Ammon's horn (tissue), 1 donor: ENCODE data around the gene GALNT10.

ENCODE experiments used
- DNase-seq: peaks from one replicate; pipeline ENCODE4 v3.0.0-alpha.2; 2016; ENCODE audit warnings: low spot score

GALNT10 gene

DNA sequence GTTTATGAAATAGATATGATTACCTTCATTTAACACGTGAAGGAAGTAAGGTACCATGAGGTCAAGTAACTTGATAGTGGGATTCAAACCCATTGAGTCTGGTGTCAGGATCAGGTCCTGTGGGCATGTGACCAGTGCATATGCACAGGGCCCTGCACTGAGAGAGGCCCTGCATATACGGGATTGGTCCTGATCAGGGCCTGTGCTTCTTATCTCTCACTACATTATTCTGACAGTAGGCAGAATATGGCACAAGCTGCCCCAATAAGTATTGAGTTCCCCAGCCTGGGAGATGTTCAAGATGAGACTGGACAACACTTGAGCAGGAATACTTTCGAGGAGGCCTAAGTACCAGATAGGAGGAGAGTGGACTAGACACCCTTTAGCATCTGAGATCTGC lies 44.0 kb downstream of the GALNT10 start:
- DNase-seq = no peak

DNA sequence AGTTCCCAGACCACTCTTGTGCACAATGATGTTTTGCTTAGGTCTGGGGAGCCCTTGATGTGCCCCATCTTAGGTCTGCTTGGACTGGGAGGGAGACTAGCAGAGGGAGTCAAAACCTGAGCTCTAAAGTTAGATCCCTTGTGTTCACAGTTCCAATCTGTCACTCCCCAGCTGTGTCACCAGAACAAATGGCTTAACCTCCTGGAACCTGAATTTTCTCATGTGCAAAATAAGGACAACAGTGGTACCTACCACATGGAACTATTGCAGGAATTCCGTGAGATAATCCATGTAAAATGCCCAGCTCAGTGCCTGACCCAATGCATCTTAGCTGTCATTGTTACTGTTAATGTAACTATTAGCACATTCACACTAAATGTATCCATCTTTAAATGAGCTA lies 45.5 kb downstream of the GALNT10 start:
- DNase-seq = no peak

DNA sequence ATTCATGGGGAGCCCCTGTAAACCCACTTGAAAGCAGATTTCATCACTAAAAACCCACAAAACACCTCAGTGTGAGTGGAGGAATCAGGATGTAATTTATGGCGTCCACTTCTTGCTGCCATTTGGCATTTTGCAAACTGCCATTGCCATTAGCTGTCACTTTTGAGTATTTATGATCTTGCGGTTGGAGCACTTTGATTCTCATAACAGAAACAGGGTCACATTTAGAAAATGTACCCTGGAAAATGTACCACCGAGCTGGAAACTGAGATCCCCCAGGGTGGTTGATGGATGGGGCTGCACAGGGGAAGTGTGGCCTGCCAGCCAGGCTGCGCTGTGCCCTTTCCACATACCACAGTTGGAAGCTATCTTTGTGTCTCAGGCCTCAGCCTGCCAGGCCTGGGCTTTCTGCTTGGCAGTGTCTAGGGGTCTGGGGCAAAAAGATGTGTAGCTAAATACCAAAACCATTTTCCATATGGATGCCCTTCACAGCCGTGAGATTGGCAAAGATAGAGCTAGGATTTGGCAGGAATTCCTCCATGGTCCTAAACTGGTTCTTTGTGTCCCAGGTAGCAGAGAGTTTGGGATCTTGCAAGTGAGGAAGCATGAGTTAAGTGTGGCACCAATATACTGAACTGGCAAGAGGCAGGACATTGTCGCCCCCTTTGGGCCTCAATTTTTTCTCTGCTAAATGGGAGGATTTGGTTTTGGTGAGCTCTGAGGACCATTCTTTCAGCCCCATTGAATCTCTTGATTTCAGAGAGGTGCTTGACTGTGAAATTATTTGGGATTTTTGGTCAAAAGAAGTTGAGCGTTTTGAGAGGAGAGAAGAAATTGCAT lies 46.2 kb downstream of the GALNT10 start:
- no peak for DNase-seq

DNA sequence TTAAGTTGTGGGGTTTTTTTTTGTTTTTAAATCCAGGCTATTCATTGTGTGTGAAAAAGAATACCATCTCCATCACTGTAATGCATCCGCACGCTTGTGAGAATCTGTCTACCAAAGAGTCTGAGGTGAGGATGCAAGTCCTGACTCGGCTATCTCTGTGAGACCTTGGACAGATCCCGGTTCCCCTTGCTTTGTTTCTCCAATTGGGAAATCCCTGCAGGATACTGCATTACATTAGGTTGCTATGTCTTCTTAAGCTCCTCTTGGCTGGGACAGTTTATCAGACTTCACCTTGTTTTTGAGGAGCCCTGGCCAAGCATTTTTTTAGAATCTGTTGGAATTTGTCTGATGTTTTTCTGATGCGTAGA lies 46.8 kb downstream of the GALNT10 start:
- DNase-seq = no peak

DNA sequence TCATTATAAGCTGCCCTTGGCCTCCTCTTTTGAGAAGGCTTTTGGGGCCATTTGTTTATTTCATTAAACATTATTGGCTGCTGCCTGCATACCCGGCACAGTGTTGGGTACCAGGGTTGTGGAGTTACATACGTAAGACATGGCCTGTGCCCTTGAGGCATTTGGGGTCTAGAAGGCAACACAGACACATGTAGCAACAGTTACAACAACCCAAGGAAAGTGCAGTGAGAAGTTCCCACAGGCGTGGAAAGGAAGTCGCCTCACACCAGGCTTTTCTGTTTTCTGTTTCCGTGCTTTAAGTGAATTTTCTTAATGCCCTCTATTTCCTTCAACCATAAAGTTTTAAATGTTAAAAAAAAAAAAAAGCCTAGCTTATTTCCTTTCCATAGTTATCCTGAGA lies 47.4 kb downstream of the GALNT10 start:
- DNase-seq = no peak

DNA sequence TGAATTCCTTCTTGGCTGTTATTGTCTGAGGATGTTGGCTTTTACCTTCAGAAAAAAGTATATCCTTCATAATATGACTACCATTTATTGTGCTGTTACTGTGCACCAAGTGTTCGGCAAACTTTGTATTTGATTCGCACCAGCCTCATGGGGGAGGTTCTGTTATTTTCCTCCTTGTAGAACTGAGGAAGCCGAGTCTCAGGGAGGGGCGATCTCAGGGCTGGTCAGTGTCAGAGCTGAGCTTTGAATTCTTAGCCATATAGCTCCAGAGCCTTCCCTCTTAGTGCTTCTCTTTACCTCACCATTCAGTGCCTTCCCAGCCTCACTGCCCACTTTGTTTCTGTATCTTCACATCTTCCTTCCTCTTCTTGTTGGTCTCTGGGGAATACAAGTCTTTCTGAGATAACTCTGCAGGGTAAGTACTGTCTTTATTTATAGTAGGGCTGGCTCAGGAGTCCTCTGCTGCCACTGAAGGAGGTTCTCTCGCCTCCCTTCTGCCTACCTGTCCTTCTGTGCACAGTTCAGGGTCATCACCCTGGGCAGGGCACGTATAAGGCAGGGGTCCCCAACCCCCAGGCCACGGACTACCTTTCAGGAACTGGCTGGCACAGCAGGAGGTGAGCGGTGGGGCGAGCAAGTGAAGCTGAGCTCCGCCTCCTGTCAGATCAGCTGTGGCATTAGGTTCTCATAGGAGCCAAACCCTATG lies 48.4 kb downstream of the GALNT10 start:
- no peak for DNase-seq

DNA sequence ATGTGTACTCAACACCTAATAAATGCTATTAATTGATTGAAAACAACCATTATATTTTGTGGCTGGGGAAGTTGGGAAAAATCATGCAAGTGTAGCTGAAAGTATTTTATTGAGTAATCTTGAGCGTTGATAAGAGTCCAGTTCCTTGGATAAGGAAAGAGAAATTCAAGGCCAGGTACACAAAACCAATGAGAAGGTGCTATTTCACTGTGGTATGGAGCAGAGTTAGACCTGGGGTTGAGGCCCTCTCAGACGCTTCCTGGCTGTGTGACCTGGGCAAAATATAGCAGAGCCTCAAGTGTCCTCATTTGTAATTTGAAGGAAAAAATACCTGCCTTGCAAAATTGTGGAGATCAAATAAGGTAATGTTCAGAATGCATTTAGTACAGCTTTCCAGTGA lies 50.1 kb downstream of the GALNT10 start:
- no peak for DNase-seq

DNA sequence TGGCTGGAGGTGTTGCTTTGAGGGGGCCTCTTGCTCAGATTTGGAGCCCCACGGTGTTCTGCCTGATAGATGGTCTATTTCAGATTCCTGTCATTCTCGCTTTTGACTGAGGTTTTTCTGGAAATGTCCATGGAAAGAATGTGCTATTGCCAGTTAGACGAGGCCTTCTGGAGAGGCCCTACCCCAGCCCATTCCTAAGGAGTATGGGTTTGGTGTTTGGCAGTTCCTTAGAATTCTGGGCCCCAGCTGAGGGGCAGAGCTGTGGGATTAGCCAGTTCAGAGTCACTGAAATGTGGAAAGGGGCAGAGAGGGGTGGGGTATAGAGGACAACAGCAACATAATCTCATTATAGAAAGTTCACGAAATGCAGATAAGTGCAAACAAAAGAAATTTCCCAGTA lies 50.5 kb downstream of the GALNT10 start:
- DNase-seq = no peak

DNA sequence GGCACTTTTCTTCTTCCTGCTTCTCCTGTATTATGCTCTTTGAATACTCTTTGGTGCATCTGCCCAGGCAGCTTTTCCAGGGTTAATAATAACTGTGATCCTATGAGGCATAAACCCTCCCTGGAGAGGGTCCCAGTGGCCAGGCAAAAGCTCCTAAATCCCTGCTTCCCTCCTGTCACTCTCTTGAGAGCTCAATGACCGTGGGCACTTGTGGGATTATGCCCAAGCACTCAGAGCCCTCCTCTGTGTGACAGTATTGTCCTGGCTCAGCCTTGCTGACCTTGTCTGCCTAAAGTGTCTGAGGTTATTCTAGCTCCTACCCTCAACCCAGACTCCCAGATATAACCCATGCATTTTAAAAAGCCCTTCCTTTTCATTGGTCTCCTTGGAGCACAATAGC lies 51.9 kb downstream of the GALNT10 start:
- DNase-seq = no peak

DNA sequence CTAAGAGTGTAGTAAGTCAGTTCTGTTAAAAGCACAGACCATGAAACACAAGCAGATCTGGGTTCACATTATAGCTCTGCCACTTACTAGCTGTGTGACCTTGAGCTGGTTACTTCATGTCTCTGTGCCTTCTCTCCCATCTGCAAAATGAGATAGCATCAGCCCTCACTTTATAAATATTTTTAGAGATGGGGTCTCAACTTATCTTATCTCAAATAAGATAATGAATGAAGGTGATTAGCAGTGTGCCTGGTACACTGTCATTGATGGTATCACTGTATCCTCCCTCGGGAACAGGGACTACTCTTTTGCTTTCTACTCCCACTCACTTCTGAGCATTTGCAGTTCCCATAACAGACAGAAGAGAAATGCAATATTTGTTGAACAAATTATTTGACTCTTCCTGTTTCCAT lies 52.4 kb downstream of the GALNT10 start:
- no peak for DNase-seq

DNA sequence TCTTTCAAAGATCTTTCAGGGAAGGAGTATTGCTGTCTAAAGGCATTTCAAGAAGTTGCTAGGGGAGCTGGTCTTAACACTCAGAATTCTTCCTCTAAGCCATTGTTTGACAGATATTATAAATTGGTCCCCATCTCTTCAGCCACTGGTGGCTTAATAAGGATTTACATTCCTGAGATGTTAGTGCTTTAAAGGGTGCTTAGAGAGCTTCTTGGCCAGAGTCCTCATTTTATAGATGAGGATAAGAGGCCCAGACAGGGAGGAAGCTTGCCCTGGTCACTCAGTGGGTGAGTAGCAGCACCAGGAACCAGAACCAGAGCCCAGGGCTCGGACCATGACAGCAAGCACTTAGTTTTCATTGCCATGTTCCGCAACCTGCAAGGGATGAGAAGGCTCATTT lies 53.2 kb downstream of the GALNT10 start:
- no peak for DNase-seq

DNA sequence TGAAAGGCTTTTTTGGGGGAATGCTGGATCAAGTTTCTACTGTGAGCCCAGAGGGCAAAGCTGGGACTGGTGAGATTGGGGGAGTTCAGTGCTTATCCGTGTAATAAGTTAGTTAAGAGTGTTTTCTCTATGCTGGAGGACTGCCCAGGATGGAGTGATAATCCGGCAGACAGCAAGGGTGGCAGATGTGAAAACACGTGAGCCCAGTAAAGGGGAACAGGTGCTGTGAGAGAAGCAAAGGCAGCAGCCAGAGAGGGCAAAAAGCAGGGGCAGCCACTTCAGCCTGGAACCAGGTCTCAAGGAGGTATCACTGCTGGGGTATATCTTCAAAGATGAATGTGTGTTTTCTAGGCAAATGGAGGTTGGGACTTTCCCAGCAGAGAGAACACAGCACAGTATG lies 53.9 kb downstream of the GALNT10 start:
- no peak for DNase-seq

DNA sequence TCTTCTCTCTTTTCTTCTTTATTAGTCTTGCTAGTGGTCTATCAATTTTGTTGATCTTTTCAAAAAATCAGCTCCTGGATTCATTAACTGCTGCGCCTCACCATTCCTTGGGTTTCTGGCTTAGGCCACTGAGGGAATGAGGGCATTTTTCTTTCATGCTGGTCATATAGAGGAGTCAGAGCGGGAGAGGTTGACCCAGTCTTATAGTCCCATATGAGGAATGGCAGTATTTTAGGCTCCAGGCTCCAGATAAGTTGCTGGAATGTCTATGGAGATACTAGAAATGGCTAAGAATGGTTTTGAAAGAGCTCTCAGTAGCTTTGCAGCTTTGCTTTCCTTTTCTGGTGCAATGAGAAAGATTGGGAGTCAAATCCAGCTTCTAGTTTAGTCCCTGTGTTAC lies 58.2 kb downstream of the GALNT10 start:
- DNase-seq = no peak

DNA sequence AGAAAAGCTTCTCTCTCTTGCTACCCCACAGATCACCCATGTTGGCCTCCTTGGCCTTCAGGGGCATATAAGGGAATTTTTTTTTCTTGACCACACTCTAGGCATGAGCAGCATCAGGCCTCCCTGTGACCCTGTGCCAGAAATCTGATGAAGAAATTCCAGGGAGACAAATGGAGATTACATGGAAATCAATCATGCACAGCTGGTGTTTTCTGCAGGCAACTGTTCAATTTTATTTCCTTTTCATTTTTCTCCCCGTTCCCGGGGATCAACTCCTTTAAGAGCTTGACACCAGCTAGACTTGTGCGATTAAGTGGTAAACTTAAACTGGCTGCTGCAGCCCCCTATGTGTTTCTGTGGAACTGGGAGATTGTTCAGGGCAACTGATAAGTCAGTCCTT lies 59.3 kb downstream of the GALNT10 start:
- no peak for DNase-seq

DNA sequence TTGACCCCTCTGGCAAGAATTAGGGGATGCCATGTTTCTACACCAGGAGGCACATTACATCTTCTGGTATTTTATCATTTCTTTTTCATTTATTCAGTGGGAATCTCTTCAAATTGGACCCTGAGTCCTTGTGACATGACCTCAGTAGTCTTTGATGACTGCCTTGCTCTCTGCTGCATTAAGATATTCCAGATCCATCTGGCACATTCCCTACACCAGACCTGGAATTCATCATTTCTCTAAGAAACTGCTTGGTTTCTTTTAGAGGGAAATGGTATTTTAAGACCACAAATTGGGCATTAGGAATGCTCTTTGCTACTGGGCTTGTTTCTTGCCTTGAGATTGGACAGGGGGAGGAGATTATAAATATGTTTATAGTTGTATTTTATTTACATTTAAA lies 61.0 kb downstream of the GALNT10 start:
- no peak for DNase-seq

DNA sequence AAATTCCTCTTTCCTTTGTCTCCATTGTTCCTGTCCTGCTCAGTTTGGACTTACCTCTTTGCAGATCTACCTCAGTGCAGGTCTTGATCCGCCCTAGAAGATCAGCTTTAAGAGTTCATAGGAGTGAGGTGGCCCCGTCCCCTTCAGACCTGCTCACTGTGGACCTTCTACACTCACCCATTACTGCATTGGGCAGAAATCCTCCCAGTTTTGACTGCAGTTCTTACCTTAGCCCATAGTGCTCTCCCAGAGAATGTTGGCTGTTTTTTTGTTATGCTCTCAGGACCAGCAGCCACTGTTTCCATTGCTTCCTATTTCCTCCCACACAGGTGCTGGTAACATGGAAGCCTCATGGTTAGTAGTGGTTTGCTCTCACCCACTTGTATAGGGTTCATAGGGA lies 63.3 kb downstream of the GALNT10 start:
- DNase-seq = no peak

DNA sequence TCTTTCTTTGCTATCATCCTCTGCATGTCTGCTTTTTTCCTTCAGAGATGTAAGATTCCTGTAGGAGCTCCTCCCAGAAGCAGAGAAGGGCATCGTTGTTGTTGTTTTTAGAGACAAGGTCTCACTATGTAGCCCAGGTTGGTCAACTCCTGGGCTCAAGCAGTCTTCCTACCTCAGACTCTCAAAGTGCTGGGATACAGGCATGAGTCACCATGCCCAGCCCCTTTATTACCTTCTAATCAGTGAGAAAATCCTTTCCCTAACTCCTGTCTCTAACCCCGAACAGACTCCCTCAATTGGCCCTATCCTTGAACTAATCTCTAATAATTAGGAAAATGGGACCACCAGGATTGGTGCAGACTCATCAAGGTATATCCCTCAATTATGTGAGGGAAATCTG lies 64.4 kb downstream of the GALNT10 start:
- DNase-seq = no peak

DNA sequence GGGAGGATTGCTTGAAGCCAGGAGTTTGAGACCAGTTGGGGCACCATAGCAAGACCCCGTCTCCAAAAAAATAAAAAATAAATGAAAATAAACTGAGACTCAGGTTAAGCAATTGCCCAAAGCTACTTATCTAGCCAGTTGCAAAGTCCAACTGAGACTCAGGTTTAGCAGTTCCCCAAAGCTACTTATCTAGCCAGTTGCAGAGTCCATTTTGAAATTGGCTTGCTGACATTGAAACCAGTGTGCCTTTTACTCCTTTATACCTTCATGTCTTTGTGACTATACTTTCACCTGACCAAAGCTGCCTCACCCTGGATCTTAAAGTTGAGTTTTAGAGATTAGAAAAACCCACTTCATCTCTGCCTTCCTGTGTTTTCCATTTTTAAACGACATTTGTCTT lies 66.5 kb downstream of the GALNT10 start:
- no peak for DNase-seq

DNA sequence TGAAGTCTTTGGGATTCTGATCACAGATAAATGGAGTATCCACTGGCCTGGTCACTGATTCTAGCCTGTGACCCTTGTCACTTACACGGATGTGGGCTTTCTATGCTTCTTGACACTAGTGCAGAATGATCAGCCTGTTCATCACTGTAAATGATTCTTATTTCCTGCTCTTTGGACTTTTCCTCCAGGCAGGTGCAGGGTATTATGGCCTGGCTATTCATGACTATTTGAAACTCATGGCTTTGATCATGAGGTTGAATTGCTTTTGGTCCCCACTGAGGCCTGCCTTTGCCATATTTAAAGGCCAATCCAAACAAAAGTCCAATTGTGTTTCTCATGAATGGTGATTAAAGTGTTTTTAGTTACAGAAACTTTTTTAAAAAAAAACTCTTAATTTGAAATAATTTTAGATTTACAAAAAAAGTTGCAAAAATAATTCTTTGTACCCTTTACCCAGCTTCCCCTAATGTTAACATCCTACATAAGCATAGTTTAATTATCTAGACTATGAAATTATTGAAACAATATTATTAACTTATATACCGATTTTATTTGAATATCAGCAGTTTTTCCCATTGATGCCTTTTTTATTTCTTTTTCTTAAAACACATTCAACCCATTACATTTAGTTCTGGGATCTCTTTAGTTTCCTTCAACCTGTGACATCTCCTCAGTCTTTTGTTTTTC lies 68.1 kb downstream of the GALNT10 start:
- DNase-seq = no peak

DNA sequence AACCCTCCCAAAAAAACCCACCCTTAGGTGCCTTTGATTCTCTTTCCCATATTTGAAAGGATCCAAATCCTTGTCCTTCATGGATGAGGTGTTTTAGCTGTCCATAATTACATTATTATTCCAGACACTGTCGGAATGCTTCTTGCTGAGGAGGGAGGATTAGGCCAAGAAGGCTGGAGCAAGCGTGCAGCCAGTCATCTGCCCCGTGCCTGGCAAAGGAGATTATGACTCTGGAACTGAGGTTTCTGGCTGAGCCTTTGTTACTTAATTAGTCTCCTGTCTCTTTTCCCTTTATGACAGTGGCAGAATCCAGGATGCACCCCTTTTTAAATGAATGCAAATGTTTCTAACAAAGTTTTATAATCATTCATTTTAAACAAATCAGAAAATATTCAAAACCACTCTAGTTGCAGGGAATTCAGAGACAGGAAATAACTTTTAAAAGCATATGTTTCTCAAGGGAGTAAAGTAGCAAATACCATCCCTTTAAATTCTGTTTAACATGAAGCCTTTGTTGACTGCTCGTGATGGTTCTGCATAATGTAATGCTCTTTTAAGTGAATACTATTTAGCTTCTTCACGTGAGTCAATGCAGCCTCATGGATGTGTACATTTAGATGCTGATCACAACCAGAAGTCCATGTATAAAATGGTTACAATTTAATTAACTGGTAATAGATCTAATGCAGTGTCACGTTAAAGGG lies 69.8 kb downstream of the GALNT10 start:
- DNase-seq = no peak

DNA sequence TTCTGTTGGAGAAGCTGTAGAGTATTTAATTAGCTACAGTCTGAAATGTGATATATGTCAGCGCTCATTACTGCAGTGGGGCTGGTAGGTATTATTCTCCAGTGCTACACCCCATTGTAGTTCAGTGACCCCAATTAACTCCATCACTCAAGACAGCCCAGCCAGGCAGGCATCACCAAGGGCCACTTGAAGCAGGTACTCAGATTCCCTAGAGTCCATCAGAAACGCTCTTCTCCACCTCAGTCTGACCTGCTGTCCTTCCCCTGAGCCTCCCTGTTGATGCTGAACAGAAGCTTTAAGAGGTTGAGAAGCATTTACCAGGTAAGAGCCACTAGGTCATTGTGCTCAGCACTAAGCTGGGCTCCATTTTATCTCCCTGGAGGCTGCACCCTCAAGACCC lies 71.8 kb downstream of the GALNT10 start:
- DNase-seq = no peak

DNA sequence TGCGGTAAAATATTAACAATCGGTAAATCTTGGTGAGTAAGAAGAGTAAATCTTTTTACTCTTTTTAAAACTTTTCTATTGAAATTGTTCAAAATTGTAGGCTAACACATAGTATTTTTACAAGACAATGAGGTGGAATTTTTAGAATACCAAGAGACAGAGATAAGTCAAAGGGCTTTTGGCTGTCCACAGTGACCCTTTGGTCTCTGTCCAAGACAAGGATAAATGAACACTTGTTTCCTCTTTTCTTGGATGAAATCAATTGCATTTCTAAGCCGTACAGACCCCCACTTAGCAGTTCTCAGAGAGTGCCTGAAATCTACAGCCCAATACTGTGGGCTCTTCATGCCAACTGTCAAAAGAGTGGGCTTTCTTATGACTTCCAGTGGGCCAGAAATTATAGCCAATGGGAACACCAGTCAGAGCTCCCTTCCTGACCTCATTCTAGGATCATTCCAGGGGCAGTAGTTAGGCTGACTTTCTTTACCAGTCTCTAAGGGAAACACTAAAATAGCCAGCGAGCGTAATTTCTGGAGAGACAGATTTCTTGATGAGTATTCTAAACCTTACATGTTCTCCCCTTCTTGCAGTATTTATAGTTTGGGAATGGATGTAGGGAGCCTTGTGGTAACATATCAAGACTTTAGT lies 74.1 kb downstream of the GALNT10 start:
- DNase-seq = no peak
